ENCODE measurements around the gene KRT81. TPM values are rescaled to one million over a fixed set of nuclear protein-coding genes. Genes with fewer than 3 reads are reported as not detected.

The KRT81 gene
- total RNA-seq, 3 donors from 2014 or later, result 3.6 to 29.9 TPM; not detected in 1

DNA sequence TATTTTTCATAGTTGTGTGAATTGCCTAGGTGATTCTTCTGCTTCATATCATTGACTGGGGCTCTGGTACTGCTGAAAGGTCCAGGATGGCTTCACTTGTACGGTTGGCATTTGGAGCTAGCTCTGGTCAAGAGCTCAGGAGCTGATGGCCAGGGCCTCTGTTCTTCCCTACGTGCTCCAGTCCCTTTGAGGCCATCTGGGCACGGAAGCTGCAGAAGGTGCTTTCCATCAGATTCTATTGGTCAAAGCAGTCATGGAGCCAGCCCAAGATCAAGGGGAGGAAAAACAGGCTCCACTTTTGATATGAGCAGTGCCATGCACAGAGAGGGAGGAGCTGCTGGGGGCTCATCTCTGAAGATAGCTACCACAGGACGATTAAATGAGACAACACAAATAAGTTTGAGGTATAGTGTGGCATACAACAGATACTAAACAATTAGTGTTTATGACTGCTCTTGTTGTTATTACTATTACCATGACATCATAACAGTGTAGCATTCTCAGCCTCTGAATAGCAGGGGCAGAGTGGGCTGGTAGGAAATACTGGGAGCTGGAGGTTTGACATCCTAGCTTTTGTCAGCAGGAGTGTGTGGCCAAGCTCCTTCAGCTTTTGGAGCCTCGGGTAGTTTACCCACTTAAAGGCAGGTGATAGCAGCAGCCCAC is 19.4 kb upstream of the KRT81 start:
- H3K4me3 ChIP-seq, result no peak overlapping the region
- H3K27me3 ChIP-seq, result no peaks in the 10 kb centered on the region
- no peak for DNase-seq (ENCODE audit: low spot score in 2 of 2)
- H3K36me3 ChIP-seq, result no peaks in the 10 kb centered on the region
- intact Hi-C loops (cut with DNase I; ENCODE audit: low total_unique reads), result no loop called here
- no peaks in the 10 kb centered on the region for H3K4me1 ChIP-seq
- H3K9me3 ChIP-seq, result no peaks in the 10 kb centered on the region
- TF ChIP-seq POLR2AphosphoS5 (IDR thresholded peaks at IDR 0.05) (no peak), POLR2A (IDR thresholded peaks at IDR 0.05) (no peak)
- TF ChIP-seq, protein P1, sequence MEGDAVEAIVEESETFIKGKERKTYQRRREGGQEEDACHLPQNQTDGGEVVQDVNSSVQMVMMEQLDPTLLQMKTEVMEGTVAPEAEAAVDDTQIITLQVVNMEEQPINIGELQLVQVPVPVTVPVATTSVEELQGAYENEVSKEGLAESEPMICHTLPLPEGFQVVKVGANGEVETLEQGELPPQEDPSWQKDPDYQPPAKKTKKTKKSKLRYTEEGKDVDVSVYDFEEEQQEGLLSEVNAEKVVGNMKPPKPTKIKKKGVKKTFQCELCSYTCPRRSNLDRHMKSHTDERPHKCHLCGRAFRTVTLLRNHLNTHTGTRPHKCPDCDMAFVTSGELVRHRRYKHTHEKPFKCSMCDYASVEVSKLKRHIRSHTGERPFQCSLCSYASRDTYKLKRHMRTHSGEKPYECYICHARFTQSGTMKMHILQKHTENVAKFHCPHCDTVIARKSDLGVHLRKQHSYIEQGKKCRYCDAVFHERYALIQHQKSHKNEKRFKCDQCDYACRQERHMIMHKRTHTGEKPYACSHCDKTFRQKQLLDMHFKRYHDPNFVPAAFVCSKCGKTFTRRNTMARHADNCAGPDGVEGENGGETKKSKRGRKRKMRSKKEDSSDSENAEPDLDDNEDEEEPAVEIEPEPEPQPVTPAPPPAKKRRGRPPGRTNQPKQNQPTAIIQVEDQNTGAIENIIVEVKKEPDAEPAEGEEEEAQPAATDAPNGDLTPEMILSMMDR (IDR thresholded peaks at IDR 0.05), result no peak
- H3K27ac ChIP-seq, result peak overlapping the region; percentile 8 to 52

DNA sequence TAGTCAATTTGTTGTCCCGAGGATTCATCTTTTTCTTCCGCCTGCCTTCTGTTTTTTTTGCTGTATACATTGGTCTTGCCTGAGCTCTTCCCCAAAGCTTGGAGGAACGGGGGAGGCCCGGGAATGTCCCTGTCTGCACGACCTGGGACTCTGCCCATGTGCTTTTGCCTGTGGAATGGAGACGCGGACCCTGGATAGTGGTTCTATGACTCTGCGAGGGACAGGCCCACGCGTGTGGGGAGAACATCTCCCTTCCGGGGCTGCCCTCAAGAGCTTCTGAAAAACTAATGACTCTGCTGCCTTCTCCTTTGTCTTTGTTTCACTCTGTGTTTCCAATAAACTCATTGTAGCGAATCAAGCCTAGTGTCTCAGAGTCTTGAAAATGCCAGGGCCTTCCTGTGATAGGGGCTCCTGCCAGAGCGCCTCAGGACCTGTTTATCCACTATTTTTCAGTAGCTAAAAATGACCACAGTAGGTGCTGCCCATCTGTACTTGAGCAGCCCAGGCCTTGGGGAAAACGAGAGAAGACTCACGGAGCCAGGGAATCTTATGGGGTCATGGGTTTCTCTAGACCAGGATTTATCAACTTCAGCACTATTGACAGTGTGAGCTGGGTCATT is 17.6 kb upstream of the KRT81 start:
- Histone ChIP-seq H3K36me3 (no peaks in the 10 kb centered on the region), H3K9me3 (no peaks in the 10 kb centered on the region), H3K27ac (peak overlapping the region; percentile 39 to 76), H3K27me3 (no peaks in the 10 kb centered on the region), H3K4me3 (peak overlapping the region; percentile 30 to 66 (median 50)), H3K4me1 (no peaks in the 10 kb centered on the region)
- intact Hi-C loops (cut with DNase I; ENCODE audit: low total_unique reads), result no loop called here
- TF ChIP-seq, protein P1 (IDR thresholded peaks at IDR 0.05), result no peak
- no peak for TF ChIP-seq POLR2A (IDR thresholded peaks at IDR 0.05)
- no peak for TF ChIP-seq POLR2AphosphoS5 (IDR thresholded peaks at IDR 0.05)
- DNase-seq (ENCODE audit: low spot score in 2 of 2), result no peak

DNA sequence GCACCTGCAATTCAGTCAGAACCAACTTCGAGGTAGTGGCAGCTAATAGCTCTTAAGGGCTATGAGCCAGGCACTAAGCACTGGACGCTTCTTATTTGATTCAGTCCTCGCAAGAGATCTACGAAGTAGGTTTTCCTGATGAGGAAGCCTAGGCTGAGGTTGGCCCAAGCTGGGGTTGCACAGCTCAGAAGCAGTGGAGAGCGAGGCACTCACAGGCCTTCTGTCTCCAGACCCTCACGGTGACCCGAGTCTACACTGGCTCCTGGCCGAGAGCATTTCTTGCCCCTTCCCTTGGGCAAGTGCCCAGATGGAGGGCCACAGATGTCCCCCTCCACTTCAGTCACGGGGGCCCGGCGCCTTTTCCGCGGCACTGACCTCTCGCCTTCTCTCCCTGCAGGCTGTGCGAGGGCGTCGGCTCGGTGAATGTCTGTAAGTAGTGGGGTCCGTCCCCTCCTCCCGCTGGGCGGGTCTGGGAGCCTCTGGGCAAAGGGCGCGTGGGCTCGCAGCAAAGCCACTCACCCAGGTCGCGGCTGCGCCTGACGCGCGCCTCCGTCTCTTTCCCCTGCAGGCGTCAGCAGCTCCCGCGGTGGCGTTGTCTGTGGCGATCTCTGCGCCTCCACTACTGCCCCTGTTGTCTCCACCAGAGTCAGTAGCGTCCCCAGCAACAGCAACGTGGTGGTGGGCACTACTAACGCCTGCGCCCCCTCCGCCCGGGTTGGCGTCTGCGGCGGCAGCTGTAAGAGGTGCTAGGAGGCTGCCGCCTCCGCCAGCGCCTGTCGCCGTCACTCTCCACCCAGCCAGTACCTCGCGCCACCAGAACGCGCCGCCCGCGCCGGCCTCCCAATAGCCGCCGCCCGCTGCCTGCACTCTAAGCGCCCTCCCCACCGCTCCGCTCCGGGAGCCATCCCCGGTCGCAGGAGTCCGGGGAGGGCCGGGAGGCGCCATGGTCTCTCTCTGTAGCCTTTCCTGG is 16.8 kb upstream of the KRT81 start:
- peak; percentile 76 to 81 for DNase-seq (ENCODE audit: low spot score in 2 of 2)
- Histone ChIP-seq H3K36me3 (no peaks in the 10 kb centered on the region), H3K4me1 (no peaks in the 10 kb centered on the region), H3K27me3 (no peaks in the 10 kb centered on the region), H3K27ac (peak overlapping the region; percentile 39 to 76), H3K9me3 (no peaks in the 10 kb centered on the region), H3K4me3 (peak overlapping the region; percentile 30 to 66 (median 50))
- TF ChIP-seq, protein P1 (IDR thresholded peaks at IDR 0.05), result peak; percentile 38 to 73 (median 60)
- TF ChIP-seq POLR2AphosphoS5 (IDR thresholded peaks at IDR 0.05), result peak in 1 of 3 donors; percentile 60
- TF ChIP-seq POLR2A (IDR thresholded peaks at IDR 0.05), result no peak
- intact Hi-C loops (cut with DNase I; ENCODE audit: low total_unique reads), result no loop called here

DNA sequence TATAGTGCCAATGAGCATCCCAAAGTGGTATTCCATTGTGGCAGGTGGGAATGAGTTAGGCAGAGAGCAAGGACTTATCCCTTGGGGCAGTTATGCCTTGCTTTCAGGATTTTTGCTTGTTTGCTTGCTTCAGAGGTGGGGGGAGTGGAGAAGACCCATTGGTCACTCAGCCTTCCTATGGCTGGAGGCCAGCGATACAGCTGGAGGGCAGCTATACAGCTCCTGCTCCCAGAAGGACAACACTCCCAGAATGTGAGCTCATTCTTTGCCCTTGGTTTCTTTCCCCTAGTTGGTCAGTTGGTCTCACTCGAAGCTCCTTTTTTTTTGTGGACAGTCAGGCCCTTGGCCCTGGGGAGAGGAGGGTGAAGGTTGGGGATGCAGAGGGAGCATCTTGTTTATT is 15.4 kb upstream of the KRT81 start:
- Histone ChIP-seq H3K27ac (no peak overlapping the region), H3K4me1 (no peaks in the 10 kb centered on the region), H3K9me3 (no peaks in the 10 kb centered on the region), H3K4me3 (no peak overlapping the region), H3K36me3 (no peaks in the 10 kb centered on the region), H3K27me3 (no peaks in the 10 kb centered on the region)
- intact Hi-C loops (cut with DNase I; ENCODE audit: low total_unique reads), result no loop called here
- no peak for DNase-seq (ENCODE audit: low spot score in 2 of 2)
- TF ChIP-seq POLR2A (IDR thresholded peaks at IDR 0.05) (no peak), POLR2AphosphoS5 (IDR thresholded peaks at IDR 0.05) (no peak)
- TF ChIP-seq, protein P1 (IDR thresholded peaks at IDR 0.05), result no peak

All from breast epithelium (tissue), 4 donors.